Measurements from ENCODE around the gene SLC25A11.
A peak's percentile ranks its signal among the peaks of the same experiment; 100 is the strongest.

The SLC25A11 gene

DNA sequence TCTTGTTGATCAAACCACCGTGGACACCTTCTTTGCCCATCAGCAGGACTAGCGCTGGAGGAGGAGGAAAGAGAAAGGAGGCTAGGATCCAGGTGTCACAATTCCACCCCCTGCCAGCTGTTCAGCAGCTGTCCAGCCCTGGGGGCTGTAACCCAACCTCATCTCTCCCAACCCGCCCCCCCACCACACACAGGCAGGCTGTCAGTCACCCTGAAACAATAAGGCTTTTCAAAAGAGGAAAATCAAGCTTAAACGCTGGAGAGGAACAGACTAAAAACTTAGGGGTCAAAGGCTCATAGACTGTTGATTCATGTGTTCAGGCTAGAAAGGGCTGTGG lies 6.1 kb upstream of the SLC25A11 start:
- Histone ChIP-seq H3K4me1 (ENCODE audit: insufficient read depth, low read length) (peaks cover 78% of the 10 kb centered on the region), H3K9ac (ENCODE audit: low read depth, low read length) (peak overlapping the region; percentile 98), H3K4me3 (ENCODE audit: low read depth in 1 of 2, low read length in 2 of 2) (peak overlapping the region; percentile 72 to 91; a peak in 3 of 4 replicates), H3K27me3 (ENCODE audit: insufficient read depth, low read length, poor library complexity) (no peaks in the 10 kb centered on the region), H3K9me3 (ENCODE audit: insufficient read depth, low read length, severe bottlenecking) (no peaks in the 10 kb centered on the region), H3K79me2 (ENCODE audit: insufficient read depth, low read length) (peaks cover 84% of the 10 kb centered on the region), H3K4me2 (ENCODE audit: insufficient read depth, low read length) (peak overlapping the region; percentile 97), H2AFZ (ENCODE audit: low read depth, low read length) (no peak overlapping the region), H4K20me1 (ENCODE audit: insufficient read depth, low read length) (peaks cover 59% of the 10 kb centered on the region), H3K27ac (ENCODE audit: low read length) (peak overlapping the region; percentile 97), H3K36me3 (ENCODE audit: insufficient read depth, low read length) (peaks cover 70% of the 10 kb centered on the region)
- TF ChIP-seq, protein P1, sequence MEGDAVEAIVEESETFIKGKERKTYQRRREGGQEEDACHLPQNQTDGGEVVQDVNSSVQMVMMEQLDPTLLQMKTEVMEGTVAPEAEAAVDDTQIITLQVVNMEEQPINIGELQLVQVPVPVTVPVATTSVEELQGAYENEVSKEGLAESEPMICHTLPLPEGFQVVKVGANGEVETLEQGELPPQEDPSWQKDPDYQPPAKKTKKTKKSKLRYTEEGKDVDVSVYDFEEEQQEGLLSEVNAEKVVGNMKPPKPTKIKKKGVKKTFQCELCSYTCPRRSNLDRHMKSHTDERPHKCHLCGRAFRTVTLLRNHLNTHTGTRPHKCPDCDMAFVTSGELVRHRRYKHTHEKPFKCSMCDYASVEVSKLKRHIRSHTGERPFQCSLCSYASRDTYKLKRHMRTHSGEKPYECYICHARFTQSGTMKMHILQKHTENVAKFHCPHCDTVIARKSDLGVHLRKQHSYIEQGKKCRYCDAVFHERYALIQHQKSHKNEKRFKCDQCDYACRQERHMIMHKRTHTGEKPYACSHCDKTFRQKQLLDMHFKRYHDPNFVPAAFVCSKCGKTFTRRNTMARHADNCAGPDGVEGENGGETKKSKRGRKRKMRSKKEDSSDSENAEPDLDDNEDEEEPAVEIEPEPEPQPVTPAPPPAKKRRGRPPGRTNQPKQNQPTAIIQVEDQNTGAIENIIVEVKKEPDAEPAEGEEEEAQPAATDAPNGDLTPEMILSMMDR (IDR thresholded peaks at IDR 0.05; ENCODE audit: borderline replicate concordance, extremely low read depth, low read length, poor library complexity, severe bottlenecking): no peak
- TF ChIP-seq EZH2 (IDR thresholded peaks at IDR 0.05; ENCODE audit: borderline replicate concordance, low read depth, low read length, severe bottlenecking): no peak
- ATAC-seq (ENCODE audit: insufficient read depth, low read depth): no peak
- DNase-seq: no peak

DNA sequence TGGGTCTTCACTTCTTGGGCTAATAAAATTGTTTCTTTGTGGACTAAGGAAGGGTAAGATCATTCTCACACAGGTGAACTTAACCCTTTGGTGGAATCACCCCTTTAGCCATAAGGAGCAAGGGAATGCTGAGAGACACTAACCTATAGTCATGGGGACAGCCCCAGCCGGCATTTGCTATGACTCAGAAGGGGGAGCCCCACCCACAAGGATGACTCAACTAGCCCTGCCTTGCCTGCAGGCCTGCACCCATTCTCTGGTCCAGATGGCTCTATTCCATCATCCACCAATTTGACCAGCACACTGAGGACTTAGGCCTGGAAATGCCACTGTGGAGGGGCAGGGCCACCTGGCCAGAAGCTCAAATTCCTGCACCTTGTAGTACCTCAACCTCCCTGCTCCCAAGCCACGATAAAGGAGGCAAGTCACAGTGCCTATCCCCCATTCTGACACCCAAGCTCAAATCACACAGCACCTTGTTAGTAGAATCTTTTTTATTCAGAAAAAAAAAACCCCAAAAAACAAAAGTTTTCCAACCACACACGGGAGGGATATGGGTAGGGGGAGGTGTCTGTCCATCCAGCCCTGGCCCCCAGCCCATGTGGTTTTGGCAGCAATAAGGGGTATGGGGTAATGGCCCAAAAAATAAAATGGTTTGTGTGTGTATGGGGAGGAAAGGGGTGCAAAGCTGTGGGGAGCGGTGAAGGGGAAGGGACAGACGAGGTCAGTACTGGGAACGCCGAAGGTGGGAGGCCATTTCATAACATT lies 5.5 kb upstream of the SLC25A11 start:
- H3K36me3 ChIP-seq (ENCODE audit: insufficient read depth, low read length): peaks cover 70% of the 10 kb centered on the region
- TF ChIP-seq, protein P1 (IDR thresholded peaks at IDR 0.05; ENCODE audit: borderline replicate concordance, extremely low read depth, low read length, poor library complexity, severe bottlenecking): no peak
- no peak for TF ChIP-seq EZH2 (IDR thresholded peaks at IDR 0.05; ENCODE audit: borderline replicate concordance, low read depth, low read length, severe bottlenecking)
- H3K4me3 ChIP-seq (ENCODE audit: low read depth in 1 of 2, low read length in 2 of 2): peak overlapping the region in 1 of 2 experiments; percentile 91; a peak in 2 of 4 replicates
- H3K79me2 ChIP-seq (ENCODE audit: insufficient read depth, low read length): peaks cover 84% of the 10 kb centered on the region
- peak overlapping the region; percentile 98 for H3K9ac ChIP-seq (ENCODE audit: low read depth, low read length)
- ATAC-seq (ENCODE audit: insufficient read depth, low read depth) (no peak), DNase-seq (peak; percentile 62)
- H3K27me3 ChIP-seq (ENCODE audit: insufficient read depth, low read length, poor library complexity): no peaks in the 10 kb centered on the region
- peak overlapping the region; percentile 54 for H3K27ac ChIP-seq (ENCODE audit: low read length)
- peaks cover 74% of the 10 kb centered on the region for H3K4me1 ChIP-seq (ENCODE audit: insufficient read depth, low read length)
- no peaks in the 10 kb centered on the region for H3K9me3 ChIP-seq (ENCODE audit: insufficient read depth, low read length, severe bottlenecking)
- H2AFZ ChIP-seq (ENCODE audit: low read depth, low read length): no peak overlapping the region
- H3K4me2 ChIP-seq (ENCODE audit: insufficient read depth, low read length): peak overlapping the region; percentile 97
- peaks cover 60% of the 10 kb centered on the region for H4K20me1 ChIP-seq (ENCODE audit: insufficient read depth, low read length)

DNA sequence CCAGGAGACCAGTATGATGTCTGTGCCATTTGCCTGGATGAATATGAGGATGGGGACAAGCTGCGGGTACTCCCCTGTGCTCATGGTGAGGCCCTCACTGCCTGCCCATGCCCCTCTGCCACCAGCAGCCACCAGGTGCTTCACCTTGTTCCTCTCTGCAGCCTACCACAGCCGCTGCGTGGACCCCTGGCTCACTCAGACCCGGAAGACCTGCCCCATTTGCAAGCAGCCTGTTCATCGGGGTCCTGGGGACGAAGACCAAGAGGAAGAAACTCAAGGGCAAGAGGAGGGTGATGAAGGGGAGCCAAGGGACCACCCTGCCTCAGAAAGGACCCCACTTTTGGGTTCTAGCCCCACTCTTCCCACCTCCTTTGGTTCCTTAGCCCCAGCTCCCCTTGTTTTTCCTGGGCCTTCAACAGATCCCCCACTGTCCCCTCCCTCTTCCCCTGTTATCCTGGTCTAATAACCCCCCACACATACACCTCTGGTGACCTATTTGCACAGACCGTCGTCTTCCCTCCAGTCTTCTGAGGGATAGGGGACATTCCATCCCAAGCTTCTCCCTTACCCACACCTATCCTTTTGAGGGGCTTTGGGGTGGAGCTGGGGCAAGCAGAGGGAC lies 4.8 kb upstream of the SLC25A11 start:
- peak overlapping the region; percentile 51 for H3K27ac ChIP-seq (ENCODE audit: low read length)
- H2AFZ ChIP-seq (ENCODE audit: low read depth, low read length): no peak overlapping the region
- peak; percentile 44 for DNase-seq
- peak overlapping the region in 1 of 2 experiments; percentile 91; a peak in 1 of 4 replicates for H3K4me3 ChIP-seq (ENCODE audit: low read depth in 1 of 2, low read length in 2 of 2)
- H3K4me1 ChIP-seq (ENCODE audit: insufficient read depth, low read length): peaks cover 70% of the 10 kb centered on the region
- H4K20me1 ChIP-seq (ENCODE audit: insufficient read depth, low read length): peaks cover 60% of the 10 kb centered on the region
- peak overlapping the region; percentile 97 for H3K4me2 ChIP-seq (ENCODE audit: insufficient read depth, low read length)
- H3K9me3 ChIP-seq (ENCODE audit: insufficient read depth, low read length, severe bottlenecking): no peaks in the 10 kb centered on the region
- TF ChIP-seq, protein P1 (IDR thresholded peaks at IDR 0.05; ENCODE audit: borderline replicate concordance, extremely low read depth, low read length, poor library complexity, severe bottlenecking): no peak
- no peak for TF ChIP-seq EZH2 (IDR thresholded peaks at IDR 0.05; ENCODE audit: borderline replicate concordance, low read depth, low read length, severe bottlenecking)
- H3K79me2 ChIP-seq (ENCODE audit: insufficient read depth, low read length): peaks cover 80% of the 10 kb centered on the region
- H3K9ac ChIP-seq (ENCODE audit: low read depth, low read length): peak overlapping the region; percentile 82; the same call in 1 of the 2 replicates
- H3K36me3 ChIP-seq (ENCODE audit: insufficient read depth, low read length): peaks cover 70% of the 10 kb centered on the region
- H3K27me3 ChIP-seq (ENCODE audit: insufficient read depth, low read length, poor library complexity): no peaks in the 10 kb centered on the region
- no peak for ATAC-seq (ENCODE audit: insufficient read depth, low read depth)

Measured in DND-41 (cell line).